GM23338 (cell line): ENCODE results near the gene AGAP5.

Source experiments
- CREB1 ChIP-seq: fragments of 250-450 bp; sonication (Bioruptor Pico); IDR thresholded peaks from 2 replicates; pipeline ENCODE4 v1.5.0; 2020; ENCODE audit warnings: low read depth, mild to moderate bottlenecking, moderate library complexity
- ETS1 ChIP-seq: IDR thresholded peaks from 2 replicates; pipeline ENCODE4 v1.6.1; 2016; ENCODE audit warnings: antibody characterized with exemption
- EZH2 ChIP-seq: fragments of 200-600 bp; sonication (generic); IDR thresholded peaks from one replicate; pipeline ENCODE4 v1.8.0; 2017; ENCODE audit warnings: antibody characterized with exemption, mild to moderate bottlenecking, low read depth; ENCODE audit not compliant: unreplicated experiment
- EZH2phosphoT487 ChIP-seq: fragments of 200-600 bp; sonication (generic); IDR thresholded peaks from one replicate; pipeline ENCODE4 v1.8.1; 2018; ENCODE audit warnings: antibody characterized with exemption; ENCODE audit not compliant: unreplicated experiment
- JUNB ChIP-seq: IDR thresholded peaks from one replicate; pipeline ENCODE4 v1.6.1; 2016; ENCODE audit warnings: antibody characterized with exemption; ENCODE audit not compliant: unreplicated experiment
- NANOG ChIP-seq: IDR thresholded peaks from 2 replicates; pipeline ENCODE4 v1.6.1; 2016; ENCODE audit warnings: antibody characterized with exemption, borderline replicate concordance
- POLR2AphosphoS5 ChIP-seq: IDR thresholded peaks from 2 replicates; pipeline ENCODE4 v1.6.1; 2016; ENCODE audit warnings: antibody characterized with exemption, low read depth
- ZNF114 ChIP-seq: fragments of 250-450 bp; sonication (Bioruptor Pico); IDR thresholded peaks from 2 replicates; pipeline ENCODE4 v1.5.0; 2020; ENCODE audit warnings: mild to moderate bottlenecking, moderate library complexity
- TF ChIP-seq, protein P1 (sequence below), 2 experiments: fragments of 200-600 bp in 1 of 2; sonication (generic) in 1 of 2; conservative IDR thresholded peaks; 2 replicates each; pipeline versions ENCODE4 v1.5.1 to v1.6.1; 2016 to 2017; ENCODE audit warnings: antibody characterized with exemption in 2 of 2, low read depth in 2 of 2, mild to moderate bottlenecking in 2 of 2, moderate library complexity in 1 of 2
- TF ChIP-seq, protein P2 (sequence below): IDR thresholded peaks from one replicate; pipeline ENCODE4 v1.6.1; 2018; ENCODE audit warnings: antibody characterized with exemption; ENCODE audit not compliant: unreplicated experiment
- TF ChIP-seq, protein P3 (sequence below): fragments of 250-450 bp; sonication (Bioruptor Pico); IDR thresholded peaks from 2 replicates; pipeline ENCODE4 v1.5.0; 2020; ENCODE audit warnings: mild to moderate bottlenecking, moderate library complexity

DNA sequence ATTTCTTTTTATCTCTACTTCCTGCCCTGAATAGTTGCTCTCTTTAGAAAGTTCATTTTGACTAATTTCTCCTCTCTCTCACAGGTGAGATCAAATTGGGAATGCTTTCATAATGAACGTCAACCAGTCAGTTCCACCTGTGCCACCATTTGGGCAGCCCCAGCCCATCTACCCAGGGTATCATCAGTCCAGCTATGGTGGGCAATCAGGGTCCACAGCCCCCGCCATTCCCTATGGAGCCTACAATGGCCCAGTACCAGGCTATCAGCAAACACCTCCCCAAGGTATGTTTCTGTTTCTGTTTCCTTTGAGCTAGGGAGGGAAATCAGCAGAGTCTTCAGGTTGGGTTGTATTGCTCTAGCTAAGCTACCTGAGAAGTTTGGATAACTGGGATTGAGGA is 48.8 kb upstream of the AGAP5 start:
- TF ChIP-seq CREB1 (CRISPR knock-in tag) (no peak), EZH2 (no peak), POLR2AphosphoS5 (no peak), EZH2phosphoT487 (no peak), ZNF114 (CRISPR knock-in tag) (no peak), JUNB (no peak), ETS1 (no peak), NANOG (no peak)
- TF ChIP-seq, protein P1, sequence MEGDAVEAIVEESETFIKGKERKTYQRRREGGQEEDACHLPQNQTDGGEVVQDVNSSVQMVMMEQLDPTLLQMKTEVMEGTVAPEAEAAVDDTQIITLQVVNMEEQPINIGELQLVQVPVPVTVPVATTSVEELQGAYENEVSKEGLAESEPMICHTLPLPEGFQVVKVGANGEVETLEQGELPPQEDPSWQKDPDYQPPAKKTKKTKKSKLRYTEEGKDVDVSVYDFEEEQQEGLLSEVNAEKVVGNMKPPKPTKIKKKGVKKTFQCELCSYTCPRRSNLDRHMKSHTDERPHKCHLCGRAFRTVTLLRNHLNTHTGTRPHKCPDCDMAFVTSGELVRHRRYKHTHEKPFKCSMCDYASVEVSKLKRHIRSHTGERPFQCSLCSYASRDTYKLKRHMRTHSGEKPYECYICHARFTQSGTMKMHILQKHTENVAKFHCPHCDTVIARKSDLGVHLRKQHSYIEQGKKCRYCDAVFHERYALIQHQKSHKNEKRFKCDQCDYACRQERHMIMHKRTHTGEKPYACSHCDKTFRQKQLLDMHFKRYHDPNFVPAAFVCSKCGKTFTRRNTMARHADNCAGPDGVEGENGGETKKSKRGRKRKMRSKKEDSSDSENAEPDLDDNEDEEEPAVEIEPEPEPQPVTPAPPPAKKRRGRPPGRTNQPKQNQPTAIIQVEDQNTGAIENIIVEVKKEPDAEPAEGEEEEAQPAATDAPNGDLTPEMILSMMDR (conservative IDR thresholded peaks at IDR 0.05; ENCODE audit: low read depth in 2 of 2) = no peak
- TF ChIP-seq, protein P2, sequence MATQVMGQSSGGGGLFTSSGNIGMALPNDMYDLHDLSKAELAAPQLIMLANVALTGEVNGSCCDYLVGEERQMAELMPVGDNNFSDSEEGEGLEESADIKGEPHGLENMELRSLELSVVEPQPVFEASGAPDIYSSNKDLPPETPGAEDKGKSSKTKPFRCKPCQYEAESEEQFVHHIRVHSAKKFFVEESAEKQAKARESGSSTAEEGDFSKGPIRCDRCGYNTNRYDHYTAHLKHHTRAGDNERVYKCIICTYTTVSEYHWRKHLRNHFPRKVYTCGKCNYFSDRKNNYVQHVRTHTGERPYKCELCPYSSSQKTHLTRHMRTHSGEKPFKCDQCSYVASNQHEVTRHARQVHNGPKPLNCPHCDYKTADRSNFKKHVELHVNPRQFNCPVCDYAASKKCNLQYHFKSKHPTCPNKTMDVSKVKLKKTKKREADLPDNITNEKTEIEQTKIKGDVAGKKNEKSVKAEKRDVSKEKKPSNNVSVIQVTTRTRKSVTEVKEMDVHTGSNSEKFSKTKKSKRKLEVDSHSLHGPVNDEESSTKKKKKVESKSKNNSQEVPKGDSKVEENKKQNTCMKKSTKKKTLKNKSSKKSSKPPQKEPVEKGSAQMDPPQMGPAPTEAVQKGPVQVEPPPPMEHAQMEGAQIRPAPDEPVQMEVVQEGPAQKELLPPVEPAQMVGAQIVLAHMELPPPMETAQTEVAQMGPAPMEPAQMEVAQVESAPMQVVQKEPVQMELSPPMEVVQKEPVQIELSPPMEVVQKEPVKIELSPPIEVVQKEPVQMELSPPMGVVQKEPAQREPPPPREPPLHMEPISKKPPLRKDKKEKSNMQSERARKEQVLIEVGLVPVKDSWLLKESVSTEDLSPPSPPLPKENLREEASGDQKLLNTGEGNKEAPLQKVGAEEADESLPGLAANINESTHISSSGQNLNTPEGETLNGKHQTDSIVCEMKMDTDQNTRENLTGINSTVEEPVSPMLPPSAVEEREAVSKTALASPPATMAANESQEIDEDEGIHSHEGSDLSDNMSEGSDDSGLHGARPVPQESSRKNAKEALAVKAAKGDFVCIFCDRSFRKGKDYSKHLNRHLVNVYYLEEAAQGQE = no peak
- TF ChIP-seq, protein P3, sequence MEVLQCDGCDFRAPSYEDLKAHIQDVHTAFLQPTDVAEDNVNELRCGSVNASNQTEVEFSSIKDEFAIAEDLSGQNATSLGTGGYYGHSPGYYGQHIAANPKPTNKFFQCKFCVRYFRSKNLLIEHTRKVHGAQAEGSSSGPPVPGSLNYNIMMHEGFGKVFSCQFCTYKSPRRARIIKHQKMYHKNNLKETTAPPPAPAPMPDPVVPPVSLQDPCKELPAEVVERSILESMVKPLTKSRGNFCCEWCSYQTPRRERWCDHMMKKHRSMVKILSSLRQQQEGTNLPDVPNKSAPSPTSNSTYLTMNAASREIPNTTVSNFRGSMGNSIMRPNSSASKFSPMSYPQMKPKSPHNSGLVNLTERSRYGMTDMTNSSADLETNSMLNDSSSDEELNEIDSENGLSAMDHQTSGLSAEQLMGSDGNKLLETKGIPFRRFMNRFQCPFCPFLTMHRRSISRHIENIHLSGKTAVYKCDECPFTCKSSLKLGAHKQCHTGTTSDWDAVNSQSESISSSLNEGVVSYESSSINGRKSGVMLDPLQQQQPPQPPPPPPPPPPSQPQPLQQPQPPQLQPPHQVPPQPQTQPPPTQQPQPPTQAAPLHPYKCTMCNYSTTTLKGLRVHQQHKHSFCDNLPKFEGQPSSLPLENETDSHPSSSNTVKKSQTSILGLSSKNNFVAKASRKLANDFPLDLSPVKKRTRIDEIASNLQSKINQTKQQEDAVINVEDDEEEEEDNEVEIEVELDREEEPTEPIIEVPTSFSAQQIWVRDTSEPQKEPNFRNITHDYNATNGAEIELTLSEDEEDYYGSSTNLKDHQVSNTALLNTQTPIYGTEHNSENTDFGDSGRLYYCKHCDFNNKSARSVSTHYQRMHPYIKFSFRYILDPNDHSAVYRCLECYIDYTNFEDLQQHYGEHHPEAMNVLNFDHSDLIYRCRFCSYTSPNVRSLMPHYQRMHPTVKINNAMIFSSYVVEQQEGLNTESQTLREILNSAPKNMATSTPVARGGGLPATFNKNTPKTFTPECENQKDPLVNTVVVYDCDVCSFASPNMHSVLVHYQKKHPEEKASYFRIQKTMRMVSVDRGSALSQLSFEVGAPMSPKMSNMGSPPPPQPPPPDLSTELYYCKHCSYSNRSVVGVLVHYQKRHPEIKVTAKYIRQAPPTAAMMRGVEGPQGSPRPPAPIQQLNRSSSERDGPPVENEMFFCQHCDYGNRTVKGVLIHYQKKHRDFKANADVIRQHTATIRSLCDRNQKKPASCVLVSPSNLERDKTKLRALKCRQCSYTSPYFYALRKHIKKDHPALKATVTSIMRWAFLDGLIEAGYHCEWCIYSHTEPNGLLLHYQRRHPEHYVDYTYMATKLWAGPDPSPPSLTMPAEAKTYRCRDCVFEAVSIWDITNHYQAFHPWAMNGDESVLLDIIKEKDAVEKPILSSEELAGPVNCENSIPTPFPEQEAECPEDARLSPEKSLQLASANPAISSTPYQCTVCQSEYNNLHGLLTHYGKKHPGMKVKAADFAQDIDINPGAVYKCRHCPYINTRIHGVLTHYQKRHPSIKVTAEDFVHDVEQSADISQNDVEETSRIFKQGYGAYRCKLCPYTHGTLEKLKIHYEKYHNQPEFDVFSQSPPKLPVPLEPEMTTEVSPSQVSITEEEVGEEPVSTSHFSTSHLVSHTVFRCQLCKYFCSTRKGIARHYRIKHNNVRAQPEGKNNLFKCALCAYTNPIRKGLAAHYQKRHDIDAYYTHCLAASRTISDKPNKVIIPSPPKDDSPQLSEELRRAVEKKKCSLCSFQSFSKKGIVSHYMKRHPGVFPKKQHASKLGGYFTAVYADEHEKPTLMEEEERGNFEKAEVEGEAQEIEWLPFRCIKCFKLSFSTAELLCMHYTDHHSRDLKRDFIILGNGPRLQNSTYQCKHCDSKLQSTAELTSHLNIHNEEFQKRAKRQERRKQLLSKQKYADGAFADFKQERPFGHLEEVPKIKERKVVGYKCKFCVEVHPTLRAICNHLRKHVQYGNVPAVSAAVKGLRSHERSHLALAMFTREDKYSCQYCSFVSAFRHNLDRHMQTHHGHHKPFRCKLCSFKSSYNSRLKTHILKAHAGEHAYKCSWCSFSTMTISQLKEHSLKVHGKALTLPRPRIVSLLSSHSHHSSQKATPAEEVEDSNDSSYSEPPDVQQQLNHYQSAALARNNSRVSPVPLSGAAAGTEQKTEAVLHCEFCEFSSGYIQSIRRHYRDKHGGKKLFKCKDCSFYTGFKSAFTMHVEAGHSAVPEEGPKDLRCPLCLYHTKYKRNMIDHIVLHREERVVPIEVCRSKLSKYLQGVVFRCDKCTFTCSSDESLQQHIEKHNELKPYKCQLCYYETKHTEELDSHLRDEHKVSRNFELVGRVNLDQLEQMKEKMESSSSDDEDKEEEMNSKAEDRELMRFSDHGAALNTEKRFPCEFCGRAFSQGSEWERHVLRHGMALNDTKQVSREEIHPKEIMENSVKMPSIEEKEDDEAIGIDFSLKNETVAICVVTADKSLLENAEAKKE (CRISPR knock-in tag) = no peak
